Erythroblast (primary cell): ENCODE measurements around the gene CD4.

ENCODE experiments used
- GATA1 ChIP-seq: IDR thresholded peaks from 2 replicates; pipeline ENCODE4 v1.6.1; 2011; ENCODE audit warnings: low read depth, mild to moderate bottlenecking, control low read depth, low read length, moderate library complexity
- POLR2A ChIP-seq: IDR thresholded peaks from 2 replicates; pipeline ENCODE4 v1.6.1; 2011; ENCODE audit warnings: mild to moderate bottlenecking, low read length

GRCh38 chr12:6820166-6820565 lies 30.8 kb downstream of the CD4 start:
- TF ChIP-seq POLR2A (no peak), GATA1 (no peak)
